GM12874 (cell line): ENCODE measurements around the gene FHOD3.

ENCODE experiments used
- TF ChIP-seq, protein P1 (sequence below): IDR thresholded peaks from 2 replicates; pipeline ENCODE4 v1.5.1; 2011; ENCODE audit warnings: low read depth, mild to moderate bottlenecking, control low read depth, low read length, moderate library complexity; ENCODE audit not compliant: insufficient read depth

Gene FHOD3

DNA sequence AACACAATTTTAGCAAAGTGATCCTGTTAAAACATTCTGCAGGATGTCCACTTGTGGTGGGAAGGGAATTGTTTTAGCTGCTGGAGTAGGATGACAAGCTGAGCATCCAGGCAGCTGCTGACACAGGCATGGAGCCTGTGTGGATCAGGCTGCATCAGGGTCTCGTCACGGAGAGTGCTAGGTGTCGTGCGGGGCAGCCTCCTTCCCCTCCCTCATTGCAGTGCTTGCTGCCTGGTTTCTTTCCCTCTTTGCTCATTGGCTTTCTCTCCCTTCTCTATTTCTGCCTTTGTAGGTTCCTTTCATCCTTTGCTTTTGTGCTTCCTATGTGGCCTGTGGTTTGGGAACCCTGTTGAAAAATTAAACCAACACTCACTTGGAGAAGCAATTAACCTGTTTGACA lies 358.4 kb downstream of the FHOD3 start:
- TF ChIP-seq, protein P1, sequence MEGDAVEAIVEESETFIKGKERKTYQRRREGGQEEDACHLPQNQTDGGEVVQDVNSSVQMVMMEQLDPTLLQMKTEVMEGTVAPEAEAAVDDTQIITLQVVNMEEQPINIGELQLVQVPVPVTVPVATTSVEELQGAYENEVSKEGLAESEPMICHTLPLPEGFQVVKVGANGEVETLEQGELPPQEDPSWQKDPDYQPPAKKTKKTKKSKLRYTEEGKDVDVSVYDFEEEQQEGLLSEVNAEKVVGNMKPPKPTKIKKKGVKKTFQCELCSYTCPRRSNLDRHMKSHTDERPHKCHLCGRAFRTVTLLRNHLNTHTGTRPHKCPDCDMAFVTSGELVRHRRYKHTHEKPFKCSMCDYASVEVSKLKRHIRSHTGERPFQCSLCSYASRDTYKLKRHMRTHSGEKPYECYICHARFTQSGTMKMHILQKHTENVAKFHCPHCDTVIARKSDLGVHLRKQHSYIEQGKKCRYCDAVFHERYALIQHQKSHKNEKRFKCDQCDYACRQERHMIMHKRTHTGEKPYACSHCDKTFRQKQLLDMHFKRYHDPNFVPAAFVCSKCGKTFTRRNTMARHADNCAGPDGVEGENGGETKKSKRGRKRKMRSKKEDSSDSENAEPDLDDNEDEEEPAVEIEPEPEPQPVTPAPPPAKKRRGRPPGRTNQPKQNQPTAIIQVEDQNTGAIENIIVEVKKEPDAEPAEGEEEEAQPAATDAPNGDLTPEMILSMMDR = no peak

DNA sequence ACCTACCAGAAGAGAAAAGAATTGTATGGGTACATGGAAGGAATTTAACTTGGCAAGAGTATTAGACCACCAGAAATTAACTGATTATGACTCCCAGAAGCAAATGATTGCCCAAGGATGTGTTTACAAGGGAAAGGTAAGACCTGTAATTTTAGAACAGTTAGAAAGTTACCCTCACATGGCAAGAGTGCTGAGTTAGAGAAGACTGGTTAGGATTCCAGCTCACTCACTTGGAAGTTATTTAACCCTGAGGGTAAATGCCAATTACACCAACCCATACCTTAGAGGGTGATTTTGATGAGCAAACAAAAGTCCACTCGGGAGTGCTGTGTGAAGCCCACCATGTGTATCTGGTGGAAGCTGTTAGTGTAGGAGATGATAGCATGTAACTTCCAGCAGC lies 361.1 kb downstream of the FHOD3 start:
- TF ChIP-seq, protein P1 = no peak

DNA sequence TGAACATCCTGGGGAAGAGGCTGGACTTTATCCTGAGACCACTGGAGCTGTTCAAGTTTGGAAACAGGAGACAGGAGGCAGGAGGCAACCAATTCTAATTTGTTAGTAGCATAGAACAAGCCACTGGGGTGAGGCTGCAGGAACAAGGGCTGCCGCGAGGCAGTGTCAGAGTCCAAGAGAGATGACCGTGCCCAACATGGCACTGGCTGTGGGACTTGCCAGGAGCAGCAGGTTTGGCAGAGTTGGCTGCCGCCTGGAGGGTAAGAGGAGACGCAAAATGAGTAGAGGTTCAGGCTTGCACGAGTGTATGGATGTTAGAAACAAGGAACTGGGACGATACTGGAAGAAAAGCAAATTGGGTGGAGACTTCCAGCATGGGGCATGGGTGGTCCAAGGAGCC lies 362.8 kb downstream of the FHOD3 start:
- TF ChIP-seq, protein P1 = no peak

DNA sequence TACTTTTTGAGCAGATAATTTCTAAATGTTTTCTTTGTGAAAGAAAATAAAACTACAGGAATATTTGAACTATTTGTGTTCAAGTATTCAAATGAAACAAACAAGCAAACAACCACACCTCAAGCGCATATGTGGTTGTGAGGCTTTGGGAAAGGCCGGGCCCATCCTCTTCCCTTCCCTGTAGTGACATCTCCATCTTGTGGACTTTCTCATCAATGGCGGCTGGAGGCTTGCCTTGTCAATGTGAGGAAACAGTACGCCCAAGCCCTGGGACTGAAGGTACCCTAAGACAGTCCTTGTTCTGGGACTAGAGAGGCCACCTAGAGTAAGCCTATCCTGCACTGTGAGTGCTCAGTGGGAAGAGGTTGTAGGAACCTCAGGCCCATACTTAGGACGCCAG lies 364.5 kb downstream of the FHOD3 start:
- TF ChIP-seq, protein P1 = no peak

DNA sequence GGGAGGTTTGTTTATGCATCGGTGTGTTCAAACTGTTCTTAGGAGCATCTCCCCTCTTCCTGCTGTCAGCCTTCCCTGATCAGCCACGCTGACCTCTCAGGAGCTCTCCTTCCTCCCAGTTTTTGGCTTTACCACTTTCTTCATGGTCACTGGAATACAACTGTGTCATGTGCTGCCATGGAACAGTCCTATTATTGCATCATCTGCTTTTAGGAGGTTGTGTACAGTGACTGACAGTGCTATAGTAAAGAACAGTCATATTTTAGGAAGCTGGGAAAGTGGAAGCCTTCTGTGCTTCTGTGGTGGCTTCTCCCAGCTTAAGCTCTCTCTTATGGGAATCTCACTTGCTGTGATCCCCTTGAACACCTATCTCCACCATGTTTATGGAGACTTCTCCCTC lies 365.8 kb downstream of the FHOD3 start:
- TF ChIP-seq, protein P1 = no peak

DNA sequence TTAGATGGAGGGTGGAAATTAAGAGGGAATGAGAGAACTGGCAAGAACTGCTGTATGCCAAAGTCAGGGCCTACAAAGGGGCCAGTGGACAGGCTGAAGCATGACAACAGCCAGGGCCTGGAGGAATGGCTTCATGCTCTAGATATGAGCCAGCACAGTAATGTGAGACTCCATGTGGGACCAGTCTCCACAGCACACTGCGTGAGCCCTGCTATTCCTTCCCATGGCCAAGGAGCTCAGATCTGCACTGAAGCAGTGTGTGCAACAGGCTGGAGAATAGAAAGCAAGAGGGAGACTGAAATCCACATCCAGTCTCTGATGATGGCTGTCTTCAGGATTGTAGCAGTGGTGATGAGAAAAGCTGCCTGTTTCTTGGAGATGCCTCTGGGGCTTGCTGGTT lies 368.4 kb downstream of the FHOD3 start:
- TF ChIP-seq, protein P1 = no peak

DNA sequence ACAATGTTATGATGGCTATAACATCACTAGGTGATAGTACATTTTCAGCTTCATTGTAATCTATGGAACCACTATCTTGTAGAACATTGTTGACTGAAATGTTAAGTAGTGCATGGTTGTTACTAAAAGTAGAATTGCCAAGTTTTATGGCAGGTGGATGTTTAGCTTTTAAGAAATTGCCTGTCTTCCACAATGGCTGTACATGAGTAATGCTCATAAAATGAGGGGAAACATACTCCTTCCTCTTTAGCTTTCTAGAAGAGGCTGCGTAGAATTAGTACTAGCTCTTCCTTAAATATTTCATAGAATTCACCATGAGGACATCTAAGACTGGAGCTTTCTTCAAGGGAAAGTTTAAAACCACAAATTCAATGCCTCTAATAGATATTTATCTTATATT lies 370.3 kb downstream of the FHOD3 start:
- TF ChIP-seq, protein P1 = no peak

DNA sequence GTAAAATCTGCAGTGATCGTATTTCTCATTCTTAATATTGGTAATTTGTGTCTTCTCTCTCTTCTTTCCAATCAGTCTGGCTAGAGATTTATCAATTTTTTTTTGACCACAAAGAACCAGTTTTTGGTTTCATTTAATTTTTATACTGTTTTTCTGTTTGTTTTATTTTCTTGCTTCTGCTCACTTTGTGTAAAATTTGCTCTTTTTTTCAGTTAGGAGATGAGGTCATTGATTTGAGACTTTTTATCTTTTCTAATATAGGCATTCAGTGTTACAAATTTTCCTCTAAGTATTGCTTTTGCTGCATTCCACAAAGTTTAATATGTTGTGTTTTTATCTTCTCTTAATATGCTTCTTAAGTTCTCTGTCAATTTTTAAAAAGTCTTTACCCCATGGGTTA lies 370.8 kb downstream of the FHOD3 start:
- TF ChIP-seq, protein P1 = no peak
